ENCODE data around the gene C1orf122. TPM values are rescaled to one million over a fixed set of nuclear protein-coding genes. Genes with fewer than 3 reads are reported as not detected.

The C1orf122 gene
- total and polyA plus RNA-seq, 3 donors from 2014 or later: 48.1 to 188 (median 147) TPM

- DNase-seq: no peak
- Histone ChIP-seq H3K36me3 (ENCODE audit: low read depth, missing control alignments) (no peaks in the 10 kb centered on the region), H3K4me3 (no peak overlapping the region), H3K27ac (no peak overlapping the region), H3K4me1 (peaks cover 5% of the 10 kb centered on the region), H3K27me3 (no peaks in the 10 kb centered on the region), H3K9me3 (no peaks in the 10 kb centered on the region)
- intact Hi-C loops (cut with DNase I; ENCODE audit: low total_unique reads): no loop called here
- 96 to 97% methylated on average over 3 of the region's 3 CpGs for WGBS, 2 donors
- TF ChIP-seq CTCF (IDR thresholded peaks at IDR 0.05) (no peak), POLR2A (IDR thresholded peaks at IDR 0.05) (no peak)
Observed at GRCh38 chr1:37841652-37842051, 34.1 kb downstream of the C1orf122 start.

GRCh38 chr1:37844536-37844935 lies 36.9 kb downstream of the C1orf122 start:
- no peaks in the 10 kb centered on the region for H3K9me3 ChIP-seq
- TF ChIP-seq CTCF (IDR thresholded peaks at IDR 0.05): no peak
- TF ChIP-seq POLR2A (IDR thresholded peaks at IDR 0.05): no peak

GRCh38 chr1:37845049-37845646 lies 37.6 kb downstream of the C1orf122 start:
- no peak overlapping the region for H3K27ac ChIP-seq
- H3K9me3 ChIP-seq: no peaks in the 10 kb centered on the region
- DNase-seq: no peak
- intact Hi-C loops (cut with DNase I; ENCODE audit: low total_unique reads): no loop called here
- TF ChIP-seq POLR2A (IDR thresholded peaks at IDR 0.05) (no peak), CTCF (IDR thresholded peaks at IDR 0.05) (no peak)
- no peaks in the 10 kb centered on the region for H3K27me3 ChIP-seq
- H3K4me1 ChIP-seq: peaks cover 5% of the 10 kb centered on the region
- WGBS, 2 donors: 91% methylated on average over 5 of the region's 5 CpGs
- no peaks in the 10 kb centered on the region for H3K36me3 ChIP-seq (ENCODE audit: low read depth, missing control alignments)
- H3K4me3 ChIP-seq: no peak overlapping the region

More at GRCh38 chr1:37844536-37844935, 36.9 kb downstream of the C1orf122 start:
- intact Hi-C loops (cut with DNase I; ENCODE audit: low total_unique reads): no loop called here
- Histone ChIP-seq H3K4me3 (no peak overlapping the region), H3K27me3 (no peaks in the 10 kb centered on the region), H3K4me1 (peaks cover 5% of the 10 kb centered on the region), H3K36me3 (ENCODE audit: low read depth, missing control alignments) (no peaks in the 10 kb centered on the region), H3K27ac (no peak overlapping the region)
- DNase-seq: no peak

GRCh38 chr1:37845786-37846185 lies 38.2 kb downstream of the C1orf122 start:
- Histone ChIP-seq H3K4me1 (peaks cover 2% of the 10 kb centered on the region), H3K4me3 (no peak overlapping the region), H3K27ac (no peak overlapping the region), H3K27me3 (no peaks in the 10 kb centered on the region), H3K36me3 (ENCODE audit: low read depth, missing control alignments) (no peaks in the 10 kb centered on the region), H3K9me3 (no peaks in the 10 kb centered on the region)
- no peak for DNase-seq
- intact Hi-C loops (cut with DNase I; ENCODE audit: low total_unique reads): no loop called here
- WGBS, 2 donors: 81 to 82% methylated on average over 3 of the region's 3 CpGs
- TF ChIP-seq CTCF (IDR thresholded peaks at IDR 0.05) (no peak), POLR2A (IDR thresholded peaks at IDR 0.05) (no peak)

- no peak for DNase-seq
- TF ChIP-seq POLR2A (IDR thresholded peaks at IDR 0.05) (no peak), CTCF (IDR thresholded peaks at IDR 0.05) (no peak)
Observed at GRCh38 chr1:37846647-37847339, 39.2 kb downstream of the C1orf122 start.

More at GRCh38 chr1:37846647-37847339, 39.2 kb downstream of the C1orf122 start:
- 85 to 92% methylated on average over 4 of the region's 4 CpGs for WGBS, 2 donors
- H3K4me3 ChIP-seq: no peak overlapping the region
- intact Hi-C loops (cut with DNase I; ENCODE audit: low total_unique reads): no loop called here
- H3K27me3 ChIP-seq: no peaks in the 10 kb centered on the region
- H3K36me3 ChIP-seq (ENCODE audit: low read depth, missing control alignments): no peaks in the 10 kb centered on the region
- peaks cover 5% of the 10 kb centered on the region for H3K4me1 ChIP-seq
- no peaks in the 10 kb centered on the region for H3K9me3 ChIP-seq
- no peak overlapping the region for H3K27ac ChIP-seq
